HG03565 (cell line): Measurements from ENCODE around the gene CNOT6.
"Not testable (repeated sequence)": the region's sequence is repeated elsewhere in the genome, so short reads cannot be mapped to it uniquely, and the experiment has no call there.

Source experiments
- ATAC-seq: cut with Tn5 transposase; IDR thresholded peaks from one replicate; pipeline ENCODE4 v1.9.1; 2021; ENCODE audit warnings: mild to moderate bottlenecking, moderate library complexity; ENCODE audit not compliant: unreplicated experiment

CNOT6 gene

GRCh38 chr5:180515974-180516373, 21.8 kb downstream of the CNOT6 start:
- not testable (repeated sequence) for ATAC-seq

GRCh38 chr5:180516440-180516839, 22.3 kb downstream of the CNOT6 start:
- ATAC-seq = no peak

GRCh38 chr5:180519098-180519497, 24.9 kb downstream of the CNOT6 start:
- ATAC-seq = no peak

GRCh38 chr5:180521101-180521500, 26.9 kb downstream of the CNOT6 start:
- no peak for ATAC-seq

- no peak for ATAC-seq
These were observed 27.4 kb downstream of the CNOT6 start for GRCh38 chr5:180521591-180521990.

GRCh38 chr5:180522330-180522729, 28.2 kb downstream of the CNOT6 start:
- ATAC-seq = no peak

- no peak for ATAC-seq
These were observed 29.7 kb downstream of the CNOT6 start for GRCh38 chr5:180523629-180524466.

- no peak for ATAC-seq
These were observed 31.2 kb downstream of the CNOT6 start for GRCh38 chr5:180525399-180525798.

- no peak for ATAC-seq
These were observed 32.1 kb downstream of the CNOT6 start for GRCh38 chr5:180526269-180526668.

- ATAC-seq = no peak
These were observed 33.5 kb downstream of the CNOT6 start for GRCh38 chr5:180527659-180528058.

GRCh38 chr5:180531036-180531585, 36.9 kb downstream of the CNOT6 start:
- not testable (repeated sequence) for ATAC-seq

GRCh38 chr5:180532268-180532667, 38.1 kb downstream of the CNOT6 start:
- no peak for ATAC-seq

- no peak for ATAC-seq
These were observed 39.7 kb downstream of the CNOT6 start for GRCh38 chr5:180533845-180534244.

GRCh38 chr5:180535573-180535972, 41.4 kb downstream of the CNOT6 start:
- ATAC-seq = no peak

GRCh38 chr5:180540050-180540694, 46.0 kb downstream of the CNOT6 start:
- ATAC-seq = peak; percentile 91

GRCh38 chr5:180541710-180542109, 47.5 kb downstream of the CNOT6 start:
- ATAC-seq = no peak

- no peak for ATAC-seq
These were observed 51.1 kb downstream of the CNOT6 start for GRCh38 chr5:180545248-180545647.

- no peak for ATAC-seq
These were observed 54.4 kb downstream of the CNOT6 start for GRCh38 chr5:180548563-180548962.

- no peak for ATAC-seq
These were observed 59.4 kb downstream of the CNOT6 start for GRCh38 chr5:180553530-180553929.

GRCh38 chr5:180555168-180555921, 61.2 kb downstream of the CNOT6 start:
- ATAC-seq = no peak

GRCh38 chr5:180557217-180557809, 63.1 kb downstream of the CNOT6 start:
- ATAC-seq = no peak
